Nucleus accumbens (tissue), 56 donors: ENCODE data around the gene CCDC141.
"Not testable (repeated sequence)": the region's sequence is repeated elsewhere in the genome, so short reads cannot be mapped to it uniquely, and the experiment has no call there.

Source experiments
- DNase-seq, 56 donors: peaks; one replicate each; lab custom pipeline; 2025; lab: John Stamatoyannopoulos, UW

Gene CCDC141

DNA sequence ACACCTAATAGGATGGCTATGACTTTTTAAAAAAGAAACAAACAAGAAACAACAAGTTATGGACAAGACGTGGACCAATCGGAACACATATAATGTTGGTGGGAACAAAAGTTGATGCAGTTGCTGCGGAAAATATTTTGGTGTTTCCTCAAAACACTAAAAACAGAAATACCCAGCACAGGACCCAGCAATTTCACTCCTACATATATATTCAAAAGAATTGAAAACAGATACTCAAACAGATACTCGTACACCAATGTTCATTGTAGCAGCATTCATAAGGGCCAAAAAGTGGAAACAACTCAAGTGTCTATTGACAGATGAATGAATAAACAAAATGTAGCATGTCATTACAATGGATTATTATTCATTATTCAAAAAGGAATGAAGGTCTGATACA is 12.1 kb downstream of the CCDC141 start:
- DNase-seq: no peak

DNA sequence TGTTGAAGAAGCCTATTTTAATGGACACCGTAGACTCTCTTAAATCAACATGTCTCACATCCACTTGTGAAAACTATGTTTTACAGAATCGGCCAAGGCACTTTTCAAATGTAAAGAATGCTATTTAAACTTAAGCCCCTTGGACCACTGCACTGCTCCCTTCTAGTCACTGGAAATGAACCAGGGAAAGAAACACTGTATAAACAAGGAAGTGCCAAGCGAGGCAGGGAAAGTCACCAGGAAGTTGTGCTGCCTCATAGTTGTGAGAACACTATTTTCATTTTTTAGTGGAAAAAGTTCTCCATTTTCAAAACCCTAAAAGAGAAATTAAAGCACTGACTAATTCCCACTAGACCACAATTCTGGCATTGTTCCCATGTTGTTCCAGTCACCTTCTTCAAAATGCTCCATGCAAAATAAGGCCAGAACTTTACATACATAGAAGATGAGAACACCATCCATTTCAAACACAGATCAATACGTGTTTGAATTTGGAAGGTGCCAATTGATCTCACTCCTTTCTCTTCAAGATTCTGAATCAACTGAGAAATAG is 13.5 kb downstream of the CCDC141 start:
- no peak for DNase-seq

DNA sequence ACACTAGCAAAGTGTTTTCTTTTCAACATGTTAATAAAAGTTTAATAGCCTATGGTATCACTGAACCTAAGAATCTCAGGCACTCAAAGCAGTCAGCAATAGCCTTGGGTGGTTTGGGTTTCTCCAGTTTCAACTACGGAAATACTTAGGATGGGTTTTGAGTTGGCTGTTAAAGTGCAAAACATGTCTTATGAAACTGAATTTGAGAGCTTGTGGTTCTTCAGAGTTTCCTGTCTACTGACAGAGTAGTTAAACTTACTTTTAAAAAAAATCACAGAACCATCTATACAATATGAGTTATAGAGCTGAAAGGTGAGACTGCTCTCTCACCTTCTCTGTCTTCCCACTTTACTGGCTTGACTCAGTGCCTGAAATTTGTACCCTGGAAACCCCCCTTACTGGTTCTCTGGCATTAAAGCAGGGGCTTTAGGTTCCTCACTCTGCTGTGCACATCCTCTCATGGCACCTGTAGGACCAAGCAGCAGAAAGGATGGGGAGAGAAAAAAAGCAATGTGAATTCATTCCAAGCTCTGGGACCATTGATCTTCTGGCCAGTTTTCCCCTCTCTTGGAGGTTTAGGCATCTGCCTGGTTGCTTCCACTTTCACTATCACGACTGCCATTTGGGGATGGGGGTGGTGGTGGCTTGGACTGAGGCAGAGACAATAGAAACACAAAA is 18.1 kb downstream of the CCDC141 start:
- no peak for DNase-seq

DNA sequence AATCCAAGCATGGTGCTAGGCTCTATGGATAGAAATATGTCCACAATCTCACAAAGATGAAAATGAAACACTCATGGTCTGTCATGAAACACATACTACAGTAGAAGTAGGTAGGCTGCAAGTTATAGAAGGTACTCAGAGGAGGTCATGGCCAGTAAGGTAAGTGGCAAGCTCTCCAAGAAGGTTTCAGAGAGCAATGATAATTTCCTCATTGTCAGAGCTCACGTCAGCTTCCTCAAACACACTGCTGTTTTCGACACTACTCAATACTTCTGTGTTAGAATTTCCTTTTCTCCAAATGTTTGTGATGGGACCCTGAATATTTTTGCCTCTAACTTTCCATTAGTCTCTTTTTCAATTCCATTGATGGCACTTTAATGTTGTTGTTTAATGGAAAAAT is 25.5 kb downstream of the CCDC141 start:
- DNase-seq: no peak

DNA sequence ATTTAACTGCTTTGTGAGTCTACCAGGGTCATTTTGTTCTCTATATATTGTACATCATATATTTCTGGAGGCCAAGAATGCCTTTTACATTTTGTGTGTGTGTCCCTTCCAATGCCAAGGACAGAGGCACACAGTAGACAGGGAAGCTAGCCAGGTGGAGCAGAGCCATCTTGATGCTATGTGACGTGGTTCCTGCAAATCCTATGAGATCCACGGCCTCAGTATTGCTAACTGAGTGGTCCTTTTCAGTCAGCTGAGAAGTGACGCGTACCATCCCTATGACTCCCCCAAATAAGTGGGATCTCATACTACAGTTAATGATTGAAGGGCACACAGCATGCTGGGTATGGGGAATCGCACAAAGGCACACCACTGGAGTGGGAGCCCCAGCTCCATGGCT is 27.3 kb downstream of the CCDC141 start:
- no peak for DNase-seq

DNA sequence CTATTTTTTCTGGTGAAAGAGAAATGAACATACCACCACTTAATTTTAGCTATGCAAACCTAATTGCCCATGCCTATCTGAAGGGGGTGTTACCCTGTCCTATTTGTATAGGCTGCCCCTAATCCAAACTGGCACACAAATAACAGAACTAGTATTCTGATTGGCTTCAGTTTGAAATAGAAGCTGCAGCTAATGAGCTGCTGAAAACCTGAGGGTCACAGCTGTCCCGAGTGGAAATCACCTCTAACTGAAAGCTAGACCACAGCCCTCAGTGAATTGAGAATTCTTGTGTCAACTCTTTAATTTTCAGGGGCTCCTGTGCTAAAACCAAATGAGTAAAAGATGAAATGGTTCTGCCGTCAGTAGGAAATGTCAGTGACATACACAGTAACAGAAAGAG is 28.7 kb downstream of the CCDC141 start:
- DNase-seq: no peak

DNA sequence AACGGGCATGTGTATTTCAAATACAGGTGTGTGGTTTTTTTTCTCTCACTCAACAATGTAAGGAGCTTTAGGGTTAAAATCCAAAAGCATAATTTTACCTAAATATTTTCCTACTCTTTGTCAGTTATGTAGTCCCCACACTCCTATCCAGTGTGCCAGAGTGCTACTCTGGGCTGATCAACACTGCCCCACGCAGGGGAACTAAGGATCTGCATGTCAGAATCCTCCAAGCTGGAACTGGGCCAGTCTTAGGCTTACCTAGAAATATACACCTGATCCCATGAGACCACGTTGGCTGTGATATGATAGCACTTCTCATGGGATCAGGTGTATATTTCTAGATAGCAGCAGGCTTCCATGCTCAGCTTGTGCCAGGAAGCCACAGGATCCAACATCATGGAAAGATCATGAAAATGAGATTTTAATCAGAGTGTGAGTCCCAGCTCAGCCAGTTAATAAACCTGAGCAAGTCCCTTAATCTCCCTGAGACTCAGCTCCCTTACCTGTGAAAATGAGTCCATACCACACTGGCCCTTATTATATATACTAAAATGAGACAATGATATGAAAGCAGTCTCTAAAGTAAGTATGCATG is 29.7 kb downstream of the CCDC141 start:
- DNase-seq: no peak

DNA sequence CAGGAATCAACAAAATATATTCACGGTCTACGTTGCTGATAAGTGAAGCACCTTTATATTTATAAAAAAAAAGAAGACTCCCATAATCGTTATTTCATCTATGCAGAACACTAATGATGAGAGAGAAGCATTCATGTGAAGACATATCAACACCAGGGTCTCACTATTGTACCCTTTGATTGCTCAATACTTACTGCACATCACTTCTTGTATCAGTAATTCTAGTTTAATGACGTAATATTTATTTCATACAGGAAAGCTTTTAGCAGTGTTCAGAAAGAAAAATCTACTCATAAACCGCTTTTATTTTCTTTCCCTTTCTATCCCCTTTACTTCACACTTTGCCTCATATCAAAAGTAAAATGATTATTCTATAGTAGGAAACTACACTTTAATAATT is 30.7 kb downstream of the CCDC141 start:
- no peak for DNase-seq

DNA sequence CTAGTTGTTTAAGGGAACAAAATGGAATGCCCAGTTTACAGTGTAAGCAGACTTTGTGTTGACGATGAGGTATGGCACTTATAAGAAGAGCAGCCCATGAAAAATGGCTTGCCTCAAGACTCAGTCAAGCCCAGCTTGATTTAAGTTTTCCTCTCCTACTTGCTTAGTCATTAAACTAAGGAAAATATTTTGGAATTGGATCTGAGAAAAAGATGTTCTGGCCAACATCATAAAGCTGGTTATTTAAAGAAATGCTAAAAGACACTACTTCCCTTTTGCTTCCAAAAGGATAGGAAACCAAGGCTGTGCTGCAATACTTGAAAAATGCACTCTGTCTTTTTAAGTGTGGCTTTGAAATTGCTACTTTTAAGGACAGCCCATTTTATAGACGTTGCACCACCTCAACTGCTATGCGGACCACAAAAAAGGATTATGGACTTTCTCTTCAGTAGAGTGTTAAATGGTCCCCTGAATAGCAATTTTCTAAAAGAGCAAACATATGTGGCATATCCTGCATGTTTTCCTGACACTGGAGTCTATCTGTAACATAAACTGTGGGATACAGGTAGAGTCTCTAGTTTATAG is 32.1 kb downstream of the CCDC141 start:
- DNase-seq: no peak

DNA sequence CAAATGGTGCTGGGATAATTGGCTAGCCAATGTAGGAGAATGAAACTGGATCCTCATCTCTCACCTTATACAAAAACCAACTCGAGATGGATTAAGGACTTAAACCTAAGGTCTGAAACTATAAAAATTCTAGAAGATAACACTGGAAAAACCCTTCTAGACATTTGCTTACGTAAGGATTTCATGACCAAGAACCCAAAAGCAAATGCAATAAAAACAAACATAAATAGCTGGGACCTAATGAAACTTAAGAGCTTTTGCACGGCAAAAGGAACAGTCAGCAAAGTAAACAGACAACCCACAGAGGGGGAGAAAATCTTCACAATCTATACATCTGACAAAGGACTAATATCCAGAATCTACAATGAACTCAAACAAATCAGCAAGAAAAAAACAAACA is 35.7 kb downstream of the CCDC141 start:
- DNase-seq: not testable (repeated sequence)

DNA sequence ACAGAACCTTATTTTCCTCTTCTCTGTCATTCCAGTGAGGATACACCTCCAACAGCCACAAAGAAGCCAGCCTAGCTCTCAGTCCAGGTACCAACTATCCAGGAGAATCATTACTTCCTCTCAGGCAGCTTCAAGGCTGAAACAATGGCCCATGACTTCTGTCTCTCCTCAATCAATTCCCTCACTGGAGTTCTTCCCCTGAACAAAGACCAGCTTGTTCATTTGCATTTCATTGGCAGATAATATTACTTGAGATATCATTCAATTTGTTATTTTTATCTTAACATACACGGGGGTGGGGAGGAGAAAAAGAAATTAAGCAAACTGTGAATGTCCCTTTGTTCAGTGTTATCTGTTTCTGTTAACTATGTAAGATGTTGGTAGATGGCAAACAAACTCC is 44.0 kb downstream of the CCDC141 start:
- no peak for DNase-seq

DNA sequence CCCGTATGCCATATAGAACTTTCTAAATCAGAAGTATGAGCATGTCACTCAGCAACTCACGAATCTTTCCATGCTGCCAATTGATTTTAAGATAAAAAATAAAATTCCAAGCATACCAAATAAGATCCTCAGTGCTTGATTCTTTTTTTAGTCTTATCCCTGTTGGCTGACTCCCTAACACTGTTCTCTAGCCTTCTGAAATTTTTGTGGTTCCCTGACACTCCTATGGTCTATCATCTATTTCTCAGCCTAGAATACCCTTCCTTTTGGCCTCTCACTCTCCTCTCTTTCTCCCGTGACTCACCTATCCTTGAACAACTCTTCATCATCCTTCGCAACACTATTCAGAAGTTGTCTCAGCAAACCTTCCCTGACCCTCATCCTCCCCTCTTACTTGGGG is 50.5 kb downstream of the CCDC141 start:
- no peak for DNase-seq

DNA sequence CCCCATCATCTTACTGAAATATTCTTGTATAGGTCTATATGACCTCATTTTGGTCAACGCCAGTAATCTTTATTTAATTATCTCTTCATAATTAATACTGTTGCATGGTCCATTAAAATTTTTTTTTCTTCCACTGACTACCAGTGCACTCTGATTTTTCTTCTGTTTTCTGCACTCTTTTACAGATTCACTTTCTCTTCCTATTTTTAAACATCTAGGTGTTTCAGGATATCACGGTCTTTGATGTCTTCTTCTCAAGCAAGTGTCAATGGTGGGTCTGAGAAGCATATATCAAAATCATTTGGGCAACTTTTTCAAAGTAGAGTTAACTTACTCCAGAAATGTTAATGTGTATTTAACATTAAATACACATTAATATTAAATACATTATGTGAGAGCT is 51.4 kb downstream of the CCDC141 start:
- DNase-seq: no peak

DNA sequence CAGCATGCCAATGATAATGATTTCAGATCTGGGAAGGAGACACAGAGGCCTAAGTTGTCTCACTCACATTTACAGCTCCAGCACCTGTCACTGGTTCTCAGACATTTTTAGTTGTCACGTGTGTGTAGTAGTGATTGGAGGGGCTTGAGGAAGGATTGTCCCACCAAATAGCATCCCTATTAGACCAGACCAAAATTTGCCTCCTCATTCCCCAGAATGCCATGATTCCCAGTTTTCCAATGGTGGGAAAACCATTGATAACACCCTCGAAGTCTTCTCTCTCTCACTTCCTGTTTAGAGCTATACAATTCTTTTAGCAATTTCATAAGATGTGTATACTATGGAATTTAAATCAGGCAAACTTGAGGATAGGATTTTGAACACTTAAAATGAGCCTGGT is 52.5 kb downstream of the CCDC141 start:
- DNase-seq: no peak

DNA sequence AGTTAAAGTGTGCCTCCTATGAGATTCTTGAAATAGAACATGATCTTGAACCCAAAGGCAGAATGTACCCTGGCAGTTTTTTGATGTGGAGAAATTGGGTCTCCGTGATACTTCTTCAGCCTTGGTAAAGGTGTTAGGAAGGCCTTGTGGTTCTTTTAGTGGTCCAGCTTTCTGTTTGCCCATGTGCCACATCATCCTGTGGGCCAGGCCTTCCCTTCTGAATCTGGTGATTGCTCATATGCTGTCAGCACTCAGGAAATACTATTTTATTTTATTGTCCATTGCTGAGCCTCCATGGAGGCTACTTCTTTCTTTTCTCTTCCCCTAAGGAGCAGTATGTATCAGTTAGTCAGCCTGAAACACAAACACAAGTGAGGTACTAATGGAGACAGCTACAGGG is 52.9 kb downstream of the CCDC141 start:
- DNase-seq: no peak

DNA sequence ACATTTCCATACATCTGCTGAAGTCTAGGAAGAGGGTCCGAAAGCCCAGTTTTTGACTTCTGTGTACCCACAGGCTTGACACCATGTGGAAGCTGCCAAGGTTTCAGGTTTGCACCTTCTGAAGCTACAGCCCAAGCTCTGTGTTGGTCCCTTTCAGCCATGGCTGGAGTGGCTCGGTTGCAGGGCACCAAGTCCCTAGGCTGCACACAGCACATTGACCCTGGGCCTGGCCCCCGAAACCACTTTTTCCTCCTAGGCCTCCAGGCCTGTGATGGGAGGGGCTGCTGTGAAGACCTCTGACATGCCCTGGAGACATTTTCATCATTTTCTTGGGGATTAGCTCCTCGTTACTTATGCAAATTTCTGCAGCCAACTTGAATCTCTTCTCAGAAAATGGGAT is 55.7 kb downstream of the CCDC141 start:
- no peak for DNase-seq

DNA sequence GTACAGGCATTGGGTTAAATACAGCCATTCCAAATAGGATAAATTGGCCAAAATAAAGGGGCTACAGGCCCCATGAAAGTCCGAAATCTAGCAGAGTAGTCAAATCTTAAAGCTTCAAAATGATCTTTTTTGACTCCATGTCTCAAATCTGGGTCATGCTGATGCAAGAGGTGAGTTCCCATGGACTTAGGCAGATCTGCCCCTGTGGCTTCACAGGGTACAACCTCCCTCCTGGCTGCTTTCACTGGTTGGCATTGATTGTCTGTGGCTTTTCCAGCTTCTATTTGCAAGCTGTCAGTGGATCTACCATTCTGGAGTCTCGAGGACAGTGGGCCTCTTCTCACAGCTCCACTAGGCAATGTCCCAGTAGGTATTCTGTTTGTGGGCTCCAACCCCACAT is 56.1 kb downstream of the CCDC141 start:
- DNase-seq: no peak

DNA sequence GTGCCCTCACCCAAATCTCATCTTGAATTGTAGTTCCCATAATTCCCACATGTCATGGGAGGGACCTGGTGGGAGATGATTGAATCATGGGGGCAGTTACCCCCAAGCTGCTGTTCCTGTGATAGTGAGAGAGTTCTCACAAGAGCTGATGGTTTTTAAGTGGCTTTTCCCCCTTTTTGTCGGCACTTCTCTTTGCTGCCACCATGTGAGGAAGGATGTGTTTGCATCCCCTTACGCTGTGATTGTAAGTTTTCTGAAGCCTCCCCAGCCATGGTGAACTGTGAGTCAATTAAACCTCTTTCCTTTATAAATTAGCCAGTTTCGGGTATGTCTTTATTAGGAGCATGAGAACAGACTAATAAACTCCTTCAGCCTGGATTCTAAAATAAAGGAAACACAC is 57.2 kb downstream of the CCDC141 start:
- DNase-seq: not testable (repeated sequence)

DNA sequence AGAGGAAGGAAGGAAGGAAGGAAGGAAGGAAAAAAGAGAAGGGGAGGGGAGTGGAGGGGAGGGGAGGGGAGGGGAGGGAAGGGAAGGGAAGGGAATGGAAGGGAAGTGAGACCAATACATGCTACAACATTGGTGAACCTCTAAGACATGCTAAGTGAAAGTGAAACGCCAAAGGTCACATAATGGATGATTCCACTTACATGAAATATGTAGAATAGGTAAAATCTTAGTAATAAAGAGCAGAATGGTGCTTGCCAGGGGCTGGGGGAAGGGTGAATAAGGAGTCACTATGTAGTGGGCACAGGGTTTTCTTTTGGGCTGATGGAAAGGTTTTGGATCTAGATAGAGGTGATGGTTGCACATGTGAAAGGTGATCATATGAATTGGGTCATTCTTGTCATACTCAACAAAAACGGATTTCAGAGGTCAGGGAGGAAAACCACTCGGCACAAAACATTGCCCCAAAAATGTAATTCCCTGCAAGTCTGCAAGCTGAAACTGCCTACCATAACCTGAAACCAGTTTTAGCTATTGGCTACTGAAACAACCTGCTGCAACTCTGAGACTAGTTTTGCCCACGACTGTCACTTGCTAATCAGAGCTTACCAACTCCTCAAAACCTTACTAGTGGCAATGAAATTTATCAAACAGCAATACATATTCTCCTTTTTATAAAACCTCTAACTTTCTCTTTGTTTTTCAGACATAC is 59.2 kb downstream of the CCDC141 start:
- DNase-seq: no peak

DNA sequence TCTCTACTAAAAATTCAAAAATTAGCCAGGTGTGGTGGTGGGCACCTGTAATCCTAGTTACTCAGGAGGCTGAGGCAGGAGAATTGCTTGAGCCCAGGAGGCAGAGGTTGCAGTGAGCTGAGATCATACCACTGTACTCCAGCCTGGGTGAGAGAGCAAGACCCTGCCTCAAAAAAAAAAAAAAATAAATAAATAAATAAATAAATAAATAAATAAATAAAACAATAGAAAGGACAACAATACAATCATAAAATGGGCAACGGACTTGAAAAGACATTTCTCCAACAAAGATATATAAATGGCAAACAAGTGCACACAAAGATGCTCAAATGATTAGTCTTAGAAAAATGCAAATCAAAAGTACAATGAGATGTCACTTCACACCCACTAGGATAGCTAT is 60.5 kb downstream of the CCDC141 start:
- not testable (repeated sequence) for DNase-seq

DNA sequence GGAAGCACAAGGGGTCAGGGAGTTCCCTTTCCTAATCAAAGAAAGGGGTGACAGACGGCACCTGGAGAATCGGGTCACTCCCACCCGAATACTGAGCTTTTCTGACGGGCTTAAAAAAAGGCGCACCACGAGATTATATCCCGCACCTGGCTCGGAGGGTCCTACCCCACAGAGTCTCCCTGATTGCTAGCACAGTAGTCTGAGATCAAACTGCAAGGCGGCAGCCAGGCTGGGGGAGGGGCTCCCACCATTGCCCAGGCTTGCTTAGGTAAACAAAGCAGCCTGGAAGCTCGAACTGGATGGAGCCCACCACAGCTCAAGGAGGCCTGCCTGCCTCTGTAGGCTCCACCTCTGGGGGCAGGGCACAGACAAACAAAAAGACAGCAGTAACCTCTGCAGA is 67.3 kb downstream of the CCDC141 start:
- DNase-seq: not testable (repeated sequence)
